Activated B cell treated with CpG ODN at 0.5 μM for 24 hours (primary cell): ENCODE results near the gene PGA3. TPM values are rescaled to one million over a fixed set of nuclear protein-coding genes. Genes with fewer than 3 reads are reported as not detected.
"Not testable (repeated sequence)": the region's sequence is repeated elsewhere in the genome, so short reads cannot be mapped to it uniquely, and the experiment has no call there.

Experiments used
- ATAC-seq: fragments of 200-7000 bp; cut with Tn5 transposase; one replicate; pipeline ENCODE4 v1.10.0; 2021; ENCODE audit warnings: low read depth, mild to moderate bottlenecking, moderate library complexity
- CTCF ChIA-PET: fragments of 350-600 bp; sonication (Branson Sonifier 250); formaldehyde crosslinking; loops from one replicate; lab custom pipeline; 2021; ENCODE audit warnings: antibody characterized with exemption; lab: Charles Lee
- POLR2A ChIA-PET: fragments of 350-600 bp; sonication (Branson Sonifier 250); formaldehyde crosslinking; loops from one replicate; lab custom pipeline; 2021; ENCODE audit warnings: antibody characterized with exemption; lab: Charles Lee
- DNase-seq: peaks from one replicate; pipeline ENCODE4 v3.0.0; 2022
- H3K27ac Mint-ChIP-seq: one replicate; pipeline ENCODE4 v1.8.0; 2020; ENCODE audit warnings: mixed read lengths
- H3K27me3 Mint-ChIP-seq: one replicate; pipeline ENCODE4 v1.8.0; 2021; ENCODE audit warnings: mixed read lengths
- H3K36me3 Mint-ChIP-seq: one replicate; pipeline ENCODE4 v1.8.0; 2021; ENCODE audit warnings: low read depth, mixed read lengths
- H3K4me1 Mint-ChIP-seq: one replicate; pipeline ENCODE4 v1.8.0; 2021; ENCODE audit warnings: mixed read lengths
- H3K4me3 Mint-ChIP-seq: one replicate; pipeline ENCODE4 v1.8.0; 2020; ENCODE audit warnings: mild to moderate bottlenecking, mixed read lengths
- H3K9me3 Mint-ChIP-seq: one replicate; pipeline ENCODE4 v1.8.0; 2020; ENCODE audit warnings: mixed read lengths
- intact Hi-C: fragments of 100-400 bp; cut with micrococcal nuclease; formaldehyde crosslinking; loops from one replicate; pipeline ENCODE4 v1.15.1; 2024
- total RNA-seq: library from RNA; stranded (reverse); gene quantifications from 2 replicates; pipeline ENCODE4 v1.2.3, GENCODE V29; 2022
- TF ChIP-seq, protein P1 (sequence below): fragments of 200-600 bp; IDR thresholded peaks from one replicate; pipeline ENCODE4 v1.8.0; 2022; ENCODE audit warnings: antibody characterized with exemption, mild to moderate bottlenecking

The PGA3 gene
- total RNA-seq, 1 donor from 2014 or later = not detected

DNA sequence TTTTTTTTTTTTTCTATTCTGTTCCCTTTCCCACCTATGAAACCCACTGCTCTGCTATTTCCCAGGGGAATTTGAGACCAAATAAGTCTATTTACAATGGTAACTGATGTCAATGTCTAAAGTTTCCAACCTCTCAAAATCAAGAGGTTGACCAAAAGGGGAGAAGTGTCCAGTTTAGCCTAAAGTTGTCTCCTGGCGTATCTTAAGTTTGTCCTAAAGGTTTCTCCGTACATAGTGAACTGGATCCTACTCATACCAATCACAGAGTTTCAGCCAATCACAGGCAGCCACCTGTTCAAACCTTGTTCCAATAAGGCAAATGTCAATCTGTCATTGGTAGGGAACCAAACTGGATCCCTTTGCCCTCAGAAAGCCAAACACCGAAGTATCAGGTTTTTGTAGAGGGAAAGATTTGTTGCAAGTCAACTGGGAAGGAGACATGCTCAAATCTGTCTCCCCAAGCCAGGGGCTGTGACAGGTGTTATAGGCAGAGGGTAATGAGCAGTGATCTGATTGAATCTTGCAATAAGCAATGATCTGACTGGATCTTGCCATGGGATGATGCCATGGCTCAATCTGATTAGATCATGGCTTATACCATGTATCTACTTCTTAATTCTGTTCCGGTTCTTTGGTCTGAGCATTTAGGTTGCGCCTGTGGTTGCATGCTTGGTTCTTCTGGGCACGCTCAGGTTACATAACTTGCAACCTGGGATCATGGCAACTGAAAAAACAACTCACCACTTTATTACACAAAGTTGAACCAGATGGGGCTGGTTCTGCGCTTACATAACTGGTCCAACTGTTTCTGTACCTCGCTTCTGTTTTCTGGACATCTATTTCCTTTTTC, 41.0 kb upstream of the PGA3 start:
- CTCF ChIA-PET = interaction anchor here (1.0 kb wide), 1 partner anchor 247 kb away, joined by 3 read pairs; no protein-coding TSS in a partner anchor
- no peak for DNase-seq
- peaks cover 67% of the 10 kb centered on the region for H3K4me1 Mint-ChIP-seq

DNA sequence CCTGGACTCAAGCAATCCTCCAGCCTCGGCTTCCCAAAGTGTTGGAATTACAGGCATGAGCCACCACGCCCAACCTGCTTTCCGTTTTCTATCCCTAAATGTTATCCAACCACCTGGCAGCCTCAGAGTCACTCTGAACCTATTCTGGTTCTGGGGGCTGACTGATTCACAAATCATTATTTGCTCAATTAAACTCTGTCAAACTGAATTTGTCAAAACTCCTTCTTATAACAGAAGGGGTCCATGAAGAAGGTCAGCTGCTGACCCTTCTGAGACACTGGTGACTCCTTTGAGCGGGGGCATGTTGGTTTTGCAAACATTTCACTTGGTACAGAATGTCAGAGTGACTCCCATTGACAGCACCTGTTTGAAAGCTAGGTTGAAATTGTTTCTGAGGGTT, 40.3 kb upstream of the PGA3 start:
- Mint-ChIP-seq H3K27ac (peak overlapping the region; percentile 66), H3K36me3 (no peaks in the 10 kb centered on the region), H3K4me1 (peaks cover 69% of the 10 kb centered on the region), H3K9me3 (peaks cover 7% of the 10 kb centered on the region), H3K4me3 (peak overlapping the region; percentile 15), H3K27me3 (no peaks in the 10 kb centered on the region)
- TF ChIP-seq, protein P1, sequence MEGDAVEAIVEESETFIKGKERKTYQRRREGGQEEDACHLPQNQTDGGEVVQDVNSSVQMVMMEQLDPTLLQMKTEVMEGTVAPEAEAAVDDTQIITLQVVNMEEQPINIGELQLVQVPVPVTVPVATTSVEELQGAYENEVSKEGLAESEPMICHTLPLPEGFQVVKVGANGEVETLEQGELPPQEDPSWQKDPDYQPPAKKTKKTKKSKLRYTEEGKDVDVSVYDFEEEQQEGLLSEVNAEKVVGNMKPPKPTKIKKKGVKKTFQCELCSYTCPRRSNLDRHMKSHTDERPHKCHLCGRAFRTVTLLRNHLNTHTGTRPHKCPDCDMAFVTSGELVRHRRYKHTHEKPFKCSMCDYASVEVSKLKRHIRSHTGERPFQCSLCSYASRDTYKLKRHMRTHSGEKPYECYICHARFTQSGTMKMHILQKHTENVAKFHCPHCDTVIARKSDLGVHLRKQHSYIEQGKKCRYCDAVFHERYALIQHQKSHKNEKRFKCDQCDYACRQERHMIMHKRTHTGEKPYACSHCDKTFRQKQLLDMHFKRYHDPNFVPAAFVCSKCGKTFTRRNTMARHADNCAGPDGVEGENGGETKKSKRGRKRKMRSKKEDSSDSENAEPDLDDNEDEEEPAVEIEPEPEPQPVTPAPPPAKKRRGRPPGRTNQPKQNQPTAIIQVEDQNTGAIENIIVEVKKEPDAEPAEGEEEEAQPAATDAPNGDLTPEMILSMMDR = no peak
- POLR2A ChIA-PET = interaction anchor here (0.6 to 0.8 kb wide), 2 partner anchors 266 to 387 kb away, joined by 3 to 4 read pairs; no protein-coding TSS in a partner anchor
- DNase-seq = no peak
- intact Hi-C loops = loop anchor here (5.0 kb wide), 3 partner anchors 264 to 1546 kb away; partner anchors contain the start of genes CPSF7 and OSBP
- ATAC-seq = no peak
- CTCF ChIA-PET = no interaction called here

More for the DNA sequence above, 41.0 kb upstream of the PGA3 start:
- POLR2A ChIA-PET = interaction anchor here (0.6 to 1.5 kb wide), 8 partner anchors 91 to 1678 kb away, joined by 3 to 5 read pairs (median 3); partner anchors contain the start of genes CYB561A3, TMEM109 and TMEM138
- Mint-ChIP-seq H3K9me3 (peaks cover 7% of the 10 kb centered on the region), H3K27ac (peak overlapping the region; percentile 97), H3K4me3 (peak overlapping the region; percentile 93), H3K36me3 (peaks cover 6% of the 10 kb centered on the region), H3K27me3 (no peaks in the 10 kb centered on the region)
- TF ChIP-seq, protein P1 = no peak
- no peak for ATAC-seq
- intact Hi-C loops = loop anchor here (5.0 kb wide), 3 partner anchors 265 to 1545 kb away; partner anchors contain the start of genes CPSF7 and OSBP

DNA sequence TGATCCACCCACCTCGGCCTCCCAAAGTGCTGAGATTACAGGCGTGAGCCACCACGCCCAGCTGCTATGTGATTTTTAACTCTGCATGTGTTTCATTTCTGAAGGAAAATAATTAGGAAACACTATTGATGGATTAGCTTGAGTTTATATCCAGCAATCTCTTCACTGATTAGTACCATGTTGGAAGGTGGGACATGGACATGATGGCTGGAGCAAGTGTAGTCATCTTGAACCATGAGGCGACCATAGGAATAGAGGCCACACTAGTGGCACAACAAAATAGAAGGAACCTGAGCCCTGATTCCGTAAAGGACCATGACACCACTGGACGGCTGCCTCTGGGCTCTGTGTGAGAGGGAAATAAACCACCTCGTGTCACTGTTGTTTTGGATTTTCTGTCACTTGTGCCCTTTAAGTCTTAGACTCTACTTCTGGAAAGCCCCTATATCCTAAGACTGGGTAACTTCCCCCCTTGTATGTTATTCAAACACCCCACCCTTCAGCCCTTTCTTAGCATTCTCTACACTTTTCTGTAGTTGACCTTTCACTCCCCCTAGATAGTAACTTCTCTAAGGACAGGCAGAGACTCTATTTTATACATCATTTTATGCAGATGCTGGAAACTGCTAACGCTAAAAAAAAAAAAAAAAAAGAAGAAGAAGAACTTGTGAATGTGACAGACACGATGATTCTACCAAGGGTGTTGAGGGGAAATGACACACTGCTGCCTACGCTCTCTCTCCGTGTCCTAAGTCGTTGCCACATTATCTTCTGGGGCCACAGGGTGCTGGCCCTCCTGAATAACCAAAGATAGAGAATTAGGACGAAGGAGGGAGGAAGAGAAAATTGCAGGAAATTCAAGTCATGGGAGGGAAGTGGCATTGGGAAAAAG, 39.4 kb upstream of the PGA3 start:
- H3K27me3 Mint-ChIP-seq = no peaks in the 10 kb centered on the region
- intact Hi-C loops = loop anchor here (5.0 kb wide), 3 partner anchors 263 to 1547 kb away; partner anchors contain the start of genes CPSF7 and OSBP
- POLR2A ChIA-PET = interaction anchor here (0.6 to 0.8 kb wide), 2 partner anchors 265 to 388 kb away, joined by 3 to 4 read pairs; no protein-coding TSS in a partner anchor
- DNase-seq = no peak
- H3K4me1 Mint-ChIP-seq = peaks cover 70% of the 10 kb centered on the region
- CTCF ChIA-PET = no interaction called here
- H3K4me3 Mint-ChIP-seq = peak overlapping the region; percentile 65
- TF ChIP-seq, protein P1 = no peak
- peak overlapping the region; percentile 93 for H3K27ac Mint-ChIP-seq
- H3K9me3 Mint-ChIP-seq = peaks cover 9% of the 10 kb centered on the region
- H3K36me3 Mint-ChIP-seq = no peaks in the 10 kb centered on the region
- ATAC-seq = no peak

DNA sequence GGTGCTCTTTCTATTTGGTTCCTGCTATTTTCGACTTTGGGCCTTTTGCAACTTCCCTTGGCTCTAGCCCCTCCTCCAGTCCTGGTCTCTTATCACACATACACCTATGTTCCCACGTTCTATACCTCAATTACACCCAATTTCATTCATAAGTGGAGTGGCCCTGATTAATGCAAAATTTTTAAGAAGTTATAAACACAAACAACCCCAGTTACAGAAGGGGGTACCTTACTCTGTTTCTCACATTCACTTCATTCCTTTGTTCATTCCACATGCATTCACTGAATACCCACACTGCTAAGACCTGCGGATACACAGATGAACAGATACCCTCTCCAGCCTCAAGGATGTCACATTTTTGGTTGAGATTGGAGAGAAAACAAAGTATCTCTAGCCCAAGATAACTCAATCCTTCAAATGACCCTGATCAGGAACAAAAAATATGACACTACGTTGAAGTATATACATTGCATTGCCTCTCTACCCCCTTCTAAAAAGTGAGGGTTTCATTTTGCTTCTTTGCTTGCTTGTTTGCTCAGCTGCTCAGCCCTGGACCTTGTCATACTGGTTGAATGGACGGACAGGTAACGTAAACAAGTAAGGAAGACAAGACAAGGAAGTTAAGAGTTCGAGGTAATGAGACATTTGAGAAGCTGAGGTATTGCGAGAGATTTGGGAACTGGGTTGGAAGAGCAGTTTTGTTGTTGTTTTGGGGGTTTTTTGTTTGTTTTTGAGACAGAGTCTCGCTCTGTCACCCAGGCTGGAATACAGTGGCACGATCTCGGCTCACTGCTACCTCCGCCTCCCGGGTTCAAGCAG, 38.5 kb upstream of the PGA3 start:
- Mint-ChIP-seq H3K4me1 (peaks cover 66% of the 10 kb centered on the region), H3K36me3 (no peaks in the 10 kb centered on the region), H3K4me3 (no peak overlapping the region), H3K9me3 (peaks cover 10% of the 10 kb centered on the region), H3K27ac (peak overlapping the region; percentile 93), H3K27me3 (no peaks in the 10 kb centered on the region)
- intact Hi-C loops = loop anchor here (5.0 kb wide), 3 partner anchors 262 to 1548 kb away; partner anchors contain the start of genes CPSF7 and OSBP
- ATAC-seq (no peak), DNase-seq (no peak)
- CTCF ChIA-PET = no interaction called here
- TF ChIP-seq, protein P1 = no peak
- POLR2A ChIA-PET = no interaction called here

DNA sequence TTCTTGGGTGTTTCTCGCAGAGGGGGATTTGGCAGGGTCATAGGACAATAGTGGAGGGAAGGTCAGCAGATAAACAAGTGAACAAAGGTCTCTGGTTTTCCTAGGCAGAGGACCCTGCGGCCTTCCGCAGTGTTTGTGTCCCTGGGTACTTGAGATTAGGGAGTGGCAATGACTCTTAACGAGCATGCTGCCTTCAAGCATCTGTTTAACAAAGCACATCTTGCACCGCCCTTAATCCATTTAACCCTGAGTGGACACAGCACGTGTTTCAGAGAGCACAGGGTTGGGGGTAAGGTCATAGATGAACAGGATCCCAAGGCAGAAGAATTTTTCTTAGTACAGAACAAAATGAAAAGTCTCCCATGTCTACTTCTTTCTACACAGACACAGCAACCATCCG, 37.5 kb upstream of the PGA3 start:
- H3K9me3 Mint-ChIP-seq, CTCF ChIA-PET, H3K27me3 Mint-ChIP-seq, H3K27ac Mint-ChIP-seq, ATAC-seq, DNase-seq, H3K36me3 Mint-ChIP-seq, POLR2A ChIA-PET, intact Hi-C loops, H3K4me3 Mint-ChIP-seq: not testable (repeated sequence)
- H3K4me1 Mint-ChIP-seq = peaks cover 56% of the 10 kb centered on the region

DNA sequence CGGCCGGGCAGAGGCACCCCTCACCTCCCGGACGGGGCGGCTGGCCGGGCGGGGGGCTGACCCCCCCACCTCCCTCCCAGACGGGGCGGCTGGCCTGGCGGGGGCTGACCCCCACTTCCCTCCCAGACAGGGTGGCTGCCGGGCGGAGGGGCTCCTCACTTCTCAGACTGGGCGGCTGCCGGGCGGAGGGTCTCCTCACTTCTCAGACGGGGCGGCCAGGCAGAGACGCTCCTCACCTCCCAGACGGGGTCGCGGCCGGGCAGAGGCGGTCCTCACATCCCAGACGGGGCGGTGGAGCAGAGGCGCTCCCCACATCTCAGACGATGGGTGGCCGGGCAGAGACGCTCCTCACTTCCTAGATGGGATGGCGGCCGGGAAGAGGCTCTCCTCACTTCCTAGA, 37.0 kb upstream of the PGA3 start:
- ATAC-seq, H3K4me3 Mint-ChIP-seq, CTCF ChIA-PET, intact Hi-C loops, H3K27ac Mint-ChIP-seq, H3K9me3 Mint-ChIP-seq, DNase-seq, POLR2A ChIA-PET, H3K36me3 Mint-ChIP-seq, H3K27me3 Mint-ChIP-seq: not testable (repeated sequence)
- peaks cover 54% of the 10 kb centered on the region for H3K4me1 Mint-ChIP-seq
